OCI-LY7 (cell line): Measurements from ENCODE around the gene TRHDE.

Experiments used
- CTCF ChIP-seq: fragments of 200-600 bp; sonication (generic); conservative IDR thresholded peaks from 2 replicates; pipeline ENCODE4 v1.5.1; 2014; ENCODE audit warnings: mild to moderate bottlenecking, antibody characterized with exemption, low read length, moderate library complexity, mixed read lengths
- EZH2phosphoT487 ChIP-seq: fragments of 200-600 bp; sonication (generic); IDR thresholded peaks from 2 replicates; pipeline ENCODE4 v1.6.1; 2018; ENCODE audit warnings: low read depth, borderline replicate concordance, mild to moderate bottlenecking, mixed run types, antibody characterized with exemption, low read length, moderate library complexity, mixed read lengths

- TF ChIP-seq CTCF, result no peak
- TF ChIP-seq EZH2phosphoT487, result no peak
These were observed 401.7 kb downstream of the TRHDE start for GRCh38 chr12:72673853-72674252.
